HCT116 (cell line): ENCODE results near the gene RTTN.

ENCODE experiments used
- CBX3 ChIP-seq: IDR thresholded peaks from 2 replicates; pipeline ENCODE4 v1.6.1; 2012; ENCODE audit warnings: low read depth
- CEBPB ChIP-seq: IDR thresholded peaks from 2 replicates; pipeline ENCODE4 v1.6.1; 2012; ENCODE audit warnings: low read depth
- CTCF ChIP-seq, 3 experiments: fragments of 200-600 bp in 1 of 3; sonication (generic) in 1 of 3; IDR thresholded peaks in 2 of 3; conservative IDR thresholded peaks in 1 of 3; 2 replicates each; pipeline ENCODE4 v1.5.1; 2012 to 2017; ENCODE audit warnings: low read depth in 2 of 3, low read length in 2 of 3, antibody characterized with exemption in 1 of 3, borderline replicate concordance in 1 of 3, control low read depth in 1 of 3, mild to moderate bottlenecking in 1 of 3, mixed read lengths in 1 of 3, mixed run types in 1 of 3, moderate library complexity in 1 of 3; ENCODE audit not compliant: insufficient read depth in 1 of 3
- EZH2 ChIP-seq: fragments of 200-600 bp; sonication (generic); IDR thresholded peaks from 2 replicates; pipeline ENCODE4 v1.6.1; 2017; ENCODE audit warnings: antibody characterized with exemption, mixed run types
- MAX ChIP-seq: IDR thresholded peaks from 2 replicates; pipeline ENCODE4 v1.6.1; 2012
- POLR2A ChIP-seq: IDR thresholded peaks from 2 replicates; pipeline ENCODE4 v1.7.0; 2011; ENCODE audit warnings: borderline replicate concordance; ENCODE audit not compliant: insufficient read depth, insufficient read length; ENCODE audit errors: extremely low read depth
- POLR2AphosphoS5 ChIP-seq: IDR thresholded peaks from 2 replicates; pipeline ENCODE4 v1.6.1; 2011; ENCODE audit warnings: mild to moderate bottlenecking, low read depth, low read length, moderate library complexity
- RAD21 ChIP-seq: IDR thresholded peaks from 2 replicates; pipeline ENCODE4 v1.6.1; 2012; ENCODE audit warnings: low read depth, mild to moderate bottlenecking
- REST ChIP-seq: IDR thresholded peaks from 2 replicates; pipeline ENCODE4 v1.6.1; 2012; ENCODE audit warnings: low read depth
- SIN3A ChIP-seq: IDR thresholded peaks from 2 replicates; pipeline ENCODE4 v1.6.1; 2012; ENCODE audit warnings: low read depth
- TCF7L2 ChIP-seq: IDR thresholded peaks from 2 replicates; pipeline ENCODE4 v1.7.0; 2011; ENCODE audit warnings: borderline replicate concordance, inconsistent platforms; ENCODE audit not compliant: insufficient read depth, insufficient read length; ENCODE audit errors: extremely low read depth
- ZNF274 ChIP-seq: fragments of 200-500 bp; sonication (Bioruptor generic); IDR thresholded peaks from 2 replicates; pipeline ENCODE4 v1.6.1; 2014; ENCODE audit warnings: mild to moderate bottlenecking, low read depth, low read length, inconsistent platforms

GRCh38 chr18:70221915-70222278 is 16.4 kb upstream of the RTTN start:
- TF ChIP-seq POLR2A (no peak), CTCF (IDR thresholded peaks at IDR 0.05 in 2 of 3, conservative IDR thresholded peaks at IDR 0.05 in 1 of 3; ENCODE audit: borderline replicate concordance in 1 of 3, insufficient read depth in 1 of 3, low read depth in 2 of 3, low read length in 2 of 3) (no peak), MAX (no peak), SIN3A (no peak), POLR2AphosphoS5 (no peak), REST (no peak), CEBPB (no peak), CBX3 (no peak), ZNF274 (no peak), TCF7L2 (no peak), EZH2 (no peak), RAD21 (no peak)
